HG03196 (cell line): ENCODE results near the gene ERBIN.
A peak's percentile ranks its signal among the peaks of the same experiment; 100 is the strongest.
"Not testable (repeated sequence)": the region's sequence is repeated elsewhere in the genome, so short reads cannot be mapped to it uniquely, and the experiment has no call there.

Source experiments
- ATAC-seq: cut with Tn5 transposase; IDR thresholded peaks from one replicate; pipeline ENCODE4 v1.9.1; 2021; ENCODE audit not compliant: unreplicated experiment

ERBIN gene

DNA sequence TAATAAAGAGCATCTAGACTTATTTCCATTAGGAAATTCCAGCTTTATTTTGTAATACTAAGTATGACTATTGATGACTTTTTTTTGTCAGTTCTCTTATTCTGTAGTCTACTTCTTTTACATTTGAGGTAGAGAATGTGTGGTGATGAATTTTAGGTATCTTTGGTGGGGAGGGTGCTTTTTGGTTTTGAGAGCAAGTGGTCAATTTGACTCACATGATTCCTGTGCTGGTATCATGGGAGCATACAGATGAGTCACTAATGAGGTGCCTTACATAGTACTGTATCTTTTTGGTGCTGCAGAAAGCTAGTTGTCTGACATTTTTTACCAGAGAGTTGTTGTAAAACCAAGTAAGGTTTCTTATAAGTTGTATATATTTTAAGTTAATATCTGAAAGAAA is 35.3 kb downstream of the ERBIN start:
- peak; percentile 84 for ATAC-seq

DNA sequence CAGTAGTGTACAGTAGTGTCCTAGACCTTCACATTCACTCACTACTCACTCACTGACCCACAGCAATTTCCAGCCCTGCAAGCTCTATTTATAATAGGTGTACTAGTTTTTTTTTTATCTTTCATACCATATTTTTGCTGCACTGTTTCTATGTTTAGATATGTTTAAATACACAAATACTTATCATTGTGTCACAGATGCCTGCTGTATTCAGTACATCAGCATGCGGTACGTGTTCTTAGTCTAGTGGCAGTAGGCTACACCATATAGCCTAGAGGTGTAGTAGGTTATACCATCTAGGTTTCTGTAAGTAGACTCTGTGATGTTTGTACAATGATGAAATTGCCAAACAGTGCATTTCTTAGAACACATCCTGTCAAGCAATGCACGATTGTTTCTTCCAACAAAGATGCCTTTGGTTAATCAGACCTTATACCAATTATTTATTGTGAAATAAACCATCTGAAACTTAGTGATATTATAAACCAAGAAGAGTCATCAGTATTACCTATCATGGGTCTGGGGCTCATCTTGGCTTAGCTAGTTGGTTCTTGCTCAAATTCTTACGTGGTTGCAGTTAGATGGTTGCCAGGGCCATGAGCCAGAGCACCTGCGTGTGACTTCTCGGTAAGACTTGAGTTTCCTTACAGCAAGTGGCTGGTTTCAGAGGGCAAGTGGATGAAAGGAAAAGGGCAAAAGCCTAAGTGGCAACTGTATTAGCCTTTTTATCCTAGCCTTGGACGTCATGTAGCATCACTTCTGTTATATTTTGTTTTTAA is 41.1 kb downstream of the ERBIN start:
- ATAC-seq = no peak

DNA sequence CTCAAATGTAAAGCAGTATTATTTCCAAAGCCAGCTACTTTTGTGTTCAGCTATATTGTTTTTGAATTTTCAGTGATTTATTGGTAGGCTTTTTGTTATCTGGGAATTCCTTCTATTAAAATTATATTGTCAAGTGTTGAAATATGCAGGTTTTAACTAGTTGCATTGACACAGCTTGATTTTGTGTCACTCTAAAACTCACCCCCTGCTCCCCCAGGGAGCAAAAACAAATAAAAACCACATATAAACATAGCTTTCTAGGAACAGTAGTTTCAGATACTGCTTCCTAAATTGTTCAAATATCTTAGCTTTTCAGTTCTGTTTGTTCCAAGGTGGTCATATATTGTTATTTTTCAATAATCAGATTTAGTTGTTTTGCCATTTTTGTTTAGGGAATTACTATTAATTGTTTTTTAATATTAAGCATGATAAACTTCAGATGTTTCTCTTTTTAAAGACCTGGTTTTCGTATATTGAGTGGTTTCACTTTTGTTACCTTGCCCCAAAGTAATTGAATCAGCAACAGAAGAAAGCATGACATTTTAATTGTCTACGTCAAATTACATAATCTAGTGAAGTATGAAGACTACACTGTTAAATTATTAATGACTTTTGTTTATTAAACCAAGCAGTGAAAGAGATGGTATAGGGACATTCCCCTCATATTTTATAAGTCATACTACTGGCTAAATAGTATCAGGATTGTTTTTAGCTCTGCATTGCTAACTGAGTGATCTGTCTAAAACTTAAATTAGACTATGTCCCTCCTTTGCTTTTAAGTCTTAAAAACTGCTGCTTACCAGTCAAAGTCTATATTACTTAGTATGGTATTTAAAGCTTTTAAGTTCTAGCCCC is 43.4 kb downstream of the ERBIN start:
- ATAC-seq = no peak

DNA sequence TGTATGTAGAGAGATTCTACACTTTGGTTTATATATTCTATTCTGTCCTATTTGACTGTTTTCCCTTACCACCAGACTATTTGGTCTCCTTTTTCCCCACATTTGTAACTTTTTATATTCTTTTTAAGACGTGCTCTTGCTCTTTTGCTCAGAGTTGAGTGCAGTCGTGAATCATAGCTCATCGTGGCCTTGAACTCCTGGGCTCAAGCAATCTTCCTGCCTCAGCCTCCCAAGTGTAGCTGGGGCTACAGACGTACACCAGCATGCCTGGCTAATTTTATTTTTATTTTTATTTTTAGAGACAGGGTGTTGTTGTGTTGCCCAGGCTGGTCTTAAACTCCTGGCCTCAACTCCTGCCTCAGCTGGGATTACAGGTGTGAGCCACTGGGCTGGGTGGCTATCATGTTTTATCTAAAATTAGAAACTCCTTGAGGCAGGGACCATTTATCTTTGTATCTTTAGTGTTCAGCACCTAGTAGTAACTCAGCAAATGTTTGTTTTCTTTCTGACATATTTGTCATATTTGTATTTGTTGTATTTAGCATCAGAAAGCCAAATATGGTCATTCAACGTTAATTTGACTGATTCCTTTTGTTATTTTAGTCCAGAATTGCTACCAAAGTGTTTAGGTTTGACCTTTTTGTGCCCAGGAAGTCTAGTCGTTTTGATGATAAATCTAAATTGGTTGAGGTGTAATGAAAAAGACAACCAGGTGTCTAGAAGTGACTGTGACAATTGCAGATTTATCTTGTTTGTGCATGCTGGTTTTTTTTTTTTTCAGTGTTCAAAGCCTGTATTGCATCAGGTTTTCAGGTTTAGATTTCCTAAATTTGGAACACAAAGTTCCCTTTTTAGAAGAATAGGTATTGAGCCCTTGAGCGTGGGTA is 44.3 kb downstream of the ERBIN start:
- ATAC-seq = no peak

DNA sequence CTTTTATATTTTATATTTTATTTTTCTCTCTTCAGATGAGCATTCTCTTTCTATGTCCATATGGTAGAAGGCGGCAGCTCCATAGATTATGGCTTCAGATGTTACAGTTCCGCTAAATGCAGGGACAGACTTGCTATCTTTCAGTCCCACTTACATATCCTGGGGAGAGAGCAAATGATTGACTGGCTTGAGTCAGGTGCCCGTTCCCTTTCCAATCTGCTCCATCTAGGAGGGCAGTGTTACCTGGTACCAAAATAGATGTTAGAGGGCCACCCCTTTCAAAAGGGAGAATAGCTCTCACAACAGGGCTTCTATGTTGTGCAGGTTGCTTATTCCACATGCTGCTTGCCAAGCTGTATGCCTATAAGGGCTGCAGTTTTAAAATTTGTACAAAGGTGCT is 45.3 kb downstream of the ERBIN start:
- ATAC-seq = no peak

DNA sequence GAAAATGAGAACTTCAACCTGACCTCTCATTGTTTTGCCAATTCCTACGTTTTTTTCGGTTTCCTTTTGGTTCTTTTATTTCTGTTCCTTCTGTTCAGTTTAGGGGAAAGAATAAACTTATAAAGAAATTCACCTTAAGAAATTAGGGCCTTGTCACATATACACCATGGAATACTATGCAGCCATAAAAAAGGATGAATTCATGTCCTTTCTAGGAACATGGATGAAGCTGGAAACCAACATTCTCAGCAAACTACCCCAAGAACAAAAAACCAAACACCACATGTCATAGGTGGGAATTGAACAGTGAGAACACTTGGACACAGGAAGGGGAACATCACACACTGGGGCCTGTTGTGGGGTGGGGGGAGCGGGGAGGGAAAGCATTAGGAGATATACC is 46.5 kb downstream of the ERBIN start:
- ATAC-seq = not testable (repeated sequence)

DNA sequence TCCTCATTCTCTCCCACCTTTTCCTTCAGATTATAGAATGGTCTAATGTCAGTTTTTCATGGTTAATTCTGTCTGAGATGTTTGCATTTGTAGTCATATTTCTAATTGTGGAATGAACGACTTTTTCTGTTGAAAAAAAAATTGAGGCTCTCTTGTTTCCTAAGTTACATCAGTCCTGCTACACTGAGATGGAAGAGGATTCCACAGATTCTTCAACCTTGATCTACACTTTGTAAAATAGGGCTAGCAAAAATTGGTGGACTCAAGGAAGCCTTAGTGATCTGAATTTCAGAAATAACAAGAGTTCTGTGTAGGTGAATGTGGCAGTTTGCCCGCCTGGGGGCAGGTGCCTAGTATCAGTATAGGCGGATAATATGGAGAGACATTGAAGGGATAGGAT is 51.9 kb downstream of the ERBIN start:
- no peak for ATAC-seq

DNA sequence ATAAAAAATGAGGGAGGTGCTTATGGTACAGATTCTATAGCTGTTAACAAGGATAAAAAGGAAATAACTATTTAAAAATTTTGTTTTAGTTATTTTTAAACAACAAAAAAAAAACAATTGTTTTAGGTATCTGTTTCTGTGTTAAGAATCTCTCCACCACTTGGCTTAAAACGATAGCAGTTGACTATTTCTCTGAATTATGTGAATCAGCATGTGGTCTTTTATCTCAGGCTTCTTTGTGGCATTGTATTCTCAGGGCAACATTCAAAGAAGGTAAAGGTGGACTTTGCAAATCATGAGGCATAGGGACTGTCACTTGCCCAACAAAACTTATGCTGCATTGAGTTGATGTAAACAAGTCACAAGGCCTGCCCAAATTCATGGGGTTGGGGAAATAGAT is 55.2 kb downstream of the ERBIN start:
- no peak for ATAC-seq

DNA sequence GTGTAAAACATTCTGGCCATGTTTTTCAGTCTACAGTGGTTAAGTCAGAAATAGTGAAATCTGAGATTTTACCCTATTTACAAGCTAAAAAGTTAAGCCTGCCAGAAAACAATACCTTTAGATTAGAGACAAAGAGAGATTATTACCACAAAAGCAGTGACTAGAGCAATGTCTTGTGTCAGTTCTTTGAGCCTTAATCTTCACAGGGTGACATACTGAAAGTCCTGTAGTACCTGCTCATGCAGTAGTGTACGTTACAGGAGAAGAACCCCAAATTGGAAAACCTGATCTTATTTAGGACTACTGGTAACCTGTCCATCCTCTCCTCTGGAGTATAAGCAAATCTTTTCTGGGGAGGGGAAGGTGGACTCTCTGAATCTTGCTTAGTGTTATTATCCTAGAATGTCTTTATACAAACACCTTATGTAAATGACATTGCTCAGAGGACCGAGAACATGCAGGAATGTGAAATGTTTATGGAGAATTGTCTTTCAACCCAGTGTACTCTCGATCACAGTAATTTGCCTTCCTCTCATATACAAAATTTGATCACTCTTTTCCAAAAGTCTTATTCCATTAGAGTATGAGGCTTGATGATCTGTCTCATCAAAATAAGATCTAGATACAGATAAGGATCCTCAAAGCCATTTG is 55.7 kb downstream of the ERBIN start:
- ATAC-seq = no peak

DNA sequence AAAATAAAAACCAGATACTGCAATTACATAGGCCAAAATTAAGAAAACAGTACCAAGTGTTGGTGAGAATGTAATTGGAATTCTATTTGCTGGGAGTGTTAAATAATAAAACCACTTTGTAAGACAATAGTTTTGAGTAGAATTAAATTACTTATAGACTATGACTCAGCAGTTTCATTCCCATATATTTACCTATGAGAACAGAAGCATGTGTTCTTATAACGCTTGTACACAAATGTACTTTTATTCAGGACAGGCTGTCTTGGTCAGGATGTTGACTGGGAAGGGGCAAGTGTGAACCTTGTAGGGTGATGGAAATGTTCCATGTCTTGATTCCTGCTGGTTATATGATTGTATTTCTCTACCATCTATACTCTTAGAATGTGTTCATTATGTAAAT is 56.3 kb downstream of the ERBIN start:
- no peak for ATAC-seq

DNA sequence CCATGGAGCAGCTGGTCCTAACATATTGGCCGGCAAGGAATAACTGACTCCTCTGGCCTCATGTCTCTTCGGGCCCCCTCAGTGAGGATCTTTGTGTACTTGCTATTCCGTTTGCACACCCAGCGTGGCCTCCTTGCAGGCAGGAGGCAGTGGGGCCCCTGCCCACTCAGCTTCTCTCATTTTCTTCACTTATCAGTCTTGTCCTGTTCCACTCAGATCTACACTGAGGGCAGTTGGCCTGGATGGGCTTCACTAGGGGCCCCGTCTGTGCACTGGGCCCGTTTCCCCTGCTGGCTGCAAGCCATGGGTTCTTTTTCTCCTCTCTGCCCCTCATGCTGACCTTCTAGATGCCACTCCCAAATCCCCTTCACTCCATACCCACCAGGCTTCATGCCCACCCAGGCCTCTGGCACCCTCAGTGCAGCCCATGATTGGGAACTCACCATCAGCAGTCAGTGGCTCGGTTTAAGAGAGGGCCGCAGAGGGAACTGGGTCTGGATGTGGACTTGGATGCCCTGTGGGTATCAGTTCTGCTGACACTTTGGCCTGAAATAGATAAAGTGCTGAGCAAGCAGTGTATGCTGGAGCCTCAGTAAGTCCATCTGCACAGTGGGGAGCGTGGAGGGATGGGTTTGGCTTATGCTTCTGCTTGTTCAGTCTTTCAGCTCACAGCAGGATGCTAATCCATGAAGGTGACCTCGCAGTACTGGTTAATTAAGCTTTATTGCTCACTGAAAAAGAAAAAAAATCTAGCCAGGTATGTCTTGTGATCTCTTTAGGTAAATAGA is 57.9 kb downstream of the ERBIN start:
- no peak for ATAC-seq

DNA sequence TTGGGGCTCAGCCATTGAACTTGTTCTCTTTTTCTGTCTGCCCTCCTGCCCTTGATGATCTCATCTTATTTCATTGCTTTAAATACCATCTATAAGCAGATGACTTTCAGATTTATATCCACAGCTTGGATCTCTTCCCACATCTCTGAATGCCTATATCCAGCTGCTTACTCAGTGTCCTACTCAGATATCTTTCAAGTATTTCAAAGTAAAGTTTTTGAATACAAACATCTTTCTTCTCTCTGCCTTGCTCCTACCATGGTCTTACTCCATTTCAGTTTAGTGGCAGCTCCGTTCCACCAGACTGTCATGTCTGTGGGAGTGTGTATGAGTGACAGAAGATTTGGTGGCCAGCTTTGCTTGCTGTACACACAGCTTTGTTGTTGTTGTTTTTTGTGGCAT is 59.7 kb downstream of the ERBIN start:
- no peak for ATAC-seq

DNA sequence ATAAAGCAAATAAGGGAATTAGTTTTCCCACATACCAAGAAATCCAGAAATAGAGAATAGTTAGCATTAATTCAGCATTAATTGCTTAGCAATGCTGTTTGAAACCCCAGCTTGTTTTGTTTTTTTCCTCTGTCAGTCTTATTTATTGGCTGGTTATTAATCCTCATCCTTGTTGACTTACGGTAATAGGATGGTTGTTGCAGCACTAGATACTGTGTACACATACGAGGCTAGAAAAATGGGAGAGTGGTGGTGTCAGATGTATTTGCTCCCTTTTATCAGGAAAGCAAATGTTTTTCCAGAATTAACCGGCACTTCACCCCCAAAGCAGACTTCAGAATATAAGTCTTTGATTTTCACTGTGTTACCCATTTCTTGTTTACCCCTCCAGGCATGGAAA is 60.4 kb downstream of the ERBIN start:
- ATAC-seq = no peak

DNA sequence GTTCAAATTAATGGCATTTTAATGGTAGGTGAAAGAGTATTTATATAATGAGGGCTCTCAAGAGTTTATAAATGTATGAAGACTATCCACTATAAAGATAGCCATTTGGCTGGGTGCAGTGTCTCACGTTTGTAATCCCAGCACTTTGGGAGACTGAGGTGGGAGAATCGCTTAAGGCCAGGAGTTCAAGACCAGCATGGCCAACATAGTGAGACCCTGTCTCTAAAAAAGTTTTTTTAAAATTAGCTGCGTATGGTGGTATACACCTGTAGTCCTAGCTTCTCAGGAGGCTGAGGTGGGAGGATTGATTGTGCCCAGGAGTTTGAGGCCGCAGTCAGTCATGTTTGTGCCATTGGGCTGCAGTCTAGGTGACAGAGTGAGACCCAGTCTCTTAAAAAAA is 61.6 kb downstream of the ERBIN start:
- no peak for ATAC-seq

DNA sequence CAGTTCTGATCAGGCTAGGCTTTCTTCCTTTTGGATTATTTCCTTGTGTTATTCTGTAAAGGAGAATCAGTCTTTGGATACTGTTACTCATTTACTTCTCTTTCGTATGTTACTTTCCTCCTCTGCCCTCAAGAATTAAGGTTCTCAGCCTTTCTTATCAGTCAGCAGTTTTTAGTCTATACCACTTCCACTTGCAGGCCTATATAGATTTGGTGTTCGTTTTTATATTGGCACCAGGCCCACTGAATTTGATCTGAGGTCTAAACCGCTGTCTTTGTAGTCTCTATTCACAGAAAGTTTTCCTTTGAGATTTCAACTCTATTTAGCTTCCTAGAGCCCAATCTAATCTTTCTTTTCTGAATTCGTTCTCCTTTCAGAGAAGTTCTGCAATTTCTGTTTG is 62.8 kb downstream of the ERBIN start:
- no peak for ATAC-seq

DNA sequence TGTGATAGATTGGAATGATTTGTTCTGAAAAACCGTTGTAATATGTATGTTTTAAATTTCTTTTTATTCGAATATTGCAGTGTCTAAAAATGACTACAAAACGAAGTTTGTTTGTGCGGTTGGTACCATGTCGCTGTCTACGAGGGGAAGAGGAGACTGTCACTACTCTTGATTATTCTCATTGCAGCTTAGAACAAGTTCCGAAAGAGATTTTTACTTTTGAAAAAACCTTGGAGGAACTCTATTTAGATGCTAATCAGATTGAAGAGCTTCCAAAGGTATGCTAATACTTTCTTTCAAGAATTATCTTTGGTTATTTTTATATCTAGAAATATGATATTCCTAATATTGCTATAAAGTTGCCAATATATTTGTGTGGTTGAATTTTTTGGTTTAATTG is 66.3 kb downstream of the ERBIN start:
- no peak for ATAC-seq

DNA sequence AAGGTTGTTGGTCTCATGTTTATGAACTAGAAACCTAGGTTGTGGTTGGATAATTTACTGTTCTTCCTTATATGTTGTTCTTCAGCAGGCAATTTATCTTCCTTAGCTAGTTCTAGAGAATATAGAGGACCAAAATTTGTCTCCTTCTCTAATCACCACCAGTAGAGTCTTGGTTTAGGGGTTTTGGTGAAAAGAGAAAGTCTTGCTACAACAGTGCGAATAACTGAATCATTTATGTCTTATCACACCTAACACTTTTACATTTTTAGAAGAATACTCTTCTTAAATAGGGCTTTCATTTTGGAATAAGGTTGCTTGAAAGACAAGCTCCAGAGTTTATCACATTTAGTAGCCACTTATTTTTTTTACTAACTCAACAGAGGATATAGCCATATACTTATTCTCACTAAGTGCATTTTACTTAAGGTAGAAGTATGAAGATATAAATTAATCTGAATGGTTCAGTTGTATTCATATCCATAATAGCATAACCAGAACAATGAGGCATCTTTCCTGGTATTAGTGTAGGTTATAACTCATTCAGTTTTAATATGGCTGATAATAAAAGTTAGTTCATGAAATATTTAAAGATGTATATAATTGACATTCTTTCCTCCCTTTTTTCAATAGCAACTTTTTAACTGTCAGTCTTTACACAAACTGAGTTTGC is 67.9 kb downstream of the ERBIN start:
- ATAC-seq = no peak

DNA sequence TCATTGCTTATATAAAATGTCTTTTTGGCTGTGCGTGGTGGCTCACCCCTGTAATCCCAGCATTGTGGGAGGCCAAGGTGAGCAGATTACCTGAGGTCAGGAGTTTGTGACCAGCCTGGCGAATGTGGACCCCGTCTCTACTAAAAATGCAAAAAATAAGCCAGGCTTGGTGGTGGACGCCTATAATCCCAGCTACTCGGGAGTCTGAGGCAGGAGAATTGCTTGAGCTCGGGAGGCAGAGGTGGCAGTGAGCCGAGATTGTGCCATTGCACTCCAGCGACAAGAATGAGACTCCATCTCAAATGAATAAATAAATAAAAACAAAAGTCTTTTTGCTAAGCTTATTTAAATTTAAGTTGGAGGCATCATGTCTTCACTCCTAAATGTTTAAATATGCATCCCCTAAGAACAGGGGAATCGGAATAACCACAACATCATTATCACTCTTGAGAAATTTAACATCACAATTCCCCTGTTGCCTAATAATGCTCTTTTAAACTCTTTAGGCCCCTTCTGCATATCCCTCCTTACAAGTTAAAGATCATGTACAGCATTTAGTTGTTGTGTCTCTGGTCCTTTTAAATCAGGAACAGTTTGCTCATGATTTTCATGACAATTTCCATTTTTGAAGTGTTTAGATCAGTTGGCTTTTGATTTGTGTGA is 72.8 kb downstream of the ERBIN start:
- ATAC-seq = no peak

DNA sequence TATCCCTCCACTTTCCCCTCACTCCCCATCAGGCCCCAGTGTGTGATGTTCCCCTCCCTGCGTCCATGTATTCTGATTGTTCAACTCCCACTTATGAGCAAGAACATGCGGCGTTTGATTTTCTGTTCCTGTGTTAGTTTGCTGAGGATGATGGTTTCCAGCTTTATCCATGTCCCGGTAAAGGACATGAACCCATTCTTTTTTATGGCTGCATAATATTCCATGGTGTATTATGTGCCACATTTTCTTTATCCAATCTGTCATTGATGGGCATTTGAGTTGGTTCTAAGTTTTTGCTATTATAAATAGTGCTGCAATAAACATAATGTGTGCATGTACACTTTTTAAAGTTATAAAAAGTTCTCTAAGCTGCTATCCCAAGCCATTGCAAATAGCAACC is 75.6 kb downstream of the ERBIN start:
- no peak for ATAC-seq
